ENCODE measurements around the gene PRPS1L1.

PRPS1L1 gene

GRCh38 chr7:18004372-18004771 lies 23.3 kb downstream of the PRPS1L1 start:
- Histone ChIP-seq H3K27me3 (ENCODE audit: control insufficient read depth, low read length) (no peaks in the 10 kb centered on the region), H3K4me2 (ENCODE audit: low read length) (no peak overlapping the region)
- TF ChIP-seq EZH2phosphoT487 (IDR thresholded peaks at IDR 0.05; ENCODE audit: borderline replicate concordance, low read length) (no peak), CTCF (IDR thresholded peaks at IDR 0.05; ENCODE audit: low read depth, low read length, poor library complexity, severe bottlenecking) (no peak)

DNA sequence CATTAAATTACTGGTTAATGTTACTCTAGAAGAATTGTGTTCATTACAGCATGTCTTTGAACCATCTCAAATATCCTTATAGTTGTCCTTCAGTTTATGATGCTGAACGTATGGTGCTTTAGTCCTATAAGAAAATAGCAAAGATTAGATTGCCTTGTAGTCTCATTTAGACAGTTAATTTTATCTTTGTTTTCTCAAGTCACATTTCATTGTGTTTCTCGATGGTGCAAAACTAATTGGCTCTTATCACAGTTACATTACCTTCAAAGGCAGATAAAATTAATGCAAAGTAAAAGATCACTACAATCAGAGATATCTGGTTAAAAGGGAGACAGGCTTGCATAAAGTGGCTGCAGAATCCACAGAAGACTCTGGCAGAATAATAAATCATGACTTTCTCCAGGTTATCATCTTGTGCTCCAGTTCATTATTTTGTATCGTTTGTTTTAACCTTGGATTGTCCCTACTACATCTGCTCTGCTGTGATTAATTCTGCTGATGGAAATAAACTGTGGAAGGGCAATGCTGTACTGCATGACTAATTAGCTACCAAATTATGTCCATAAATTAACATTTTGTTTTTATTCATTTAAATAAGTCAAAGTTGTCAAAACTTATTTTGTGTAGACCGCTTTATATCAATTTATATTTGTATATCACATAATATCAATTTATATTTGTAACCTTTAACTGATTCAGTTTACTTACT lies 24.2 kb downstream of the PRPS1L1 start:
- Histone ChIP-seq H3K27me3 (ENCODE audit: control insufficient read depth, low read length) (no peaks in the 10 kb centered on the region), H3K36me3 (ENCODE audit: control insufficient read depth, low read length) (no peaks in the 10 kb centered on the region), H3K4me1 (ENCODE audit: control insufficient read depth, low read length) (no peaks in the 10 kb centered on the region), H3K9me2 (replicated peaks; ENCODE audit: control insufficient read depth, low read length) (no peaks in the 10 kb centered on the region), H3K9me3 (ENCODE audit: control insufficient read depth, insufficient read depth, low read length) (no peaks in the 10 kb centered on the region), H3K27ac (ENCODE audit: low read depth, low read length) (no peak overlapping the region), H3K4me2 (ENCODE audit: low read length) (no peak overlapping the region), H4K20me1 (ENCODE audit: control insufficient read depth, insufficient read depth, low read depth, low read length) (no peaks in the 10 kb centered on the region), H3K79me2 (ENCODE audit: control insufficient read depth, low read length) (no peaks in the 10 kb centered on the region), H3F3A (ENCODE audit: control insufficient read depth, insufficient read depth) (no peaks in the 10 kb centered on the region), H3K4me3 (ENCODE audit: low read length) (no peak overlapping the region)
- TF ChIP-seq CTCF (IDR thresholded peaks at IDR 0.05; ENCODE audit: low read depth, low read length, poor library complexity, severe bottlenecking) (no peak), EZH2phosphoT487 (IDR thresholded peaks at IDR 0.05; ENCODE audit: borderline replicate concordance, low read length) (no peak)

More at GRCh38 chr7:18004372-18004771, 23.3 kb downstream of the PRPS1L1 start:
- H3F3A ChIP-seq (ENCODE audit: control insufficient read depth, insufficient read depth), result no peaks in the 10 kb centered on the region
- no peaks in the 10 kb centered on the region for H3K4me1 ChIP-seq (ENCODE audit: control insufficient read depth, low read length)
- no peaks in the 10 kb centered on the region for H3K79me2 ChIP-seq (ENCODE audit: control insufficient read depth, low read length)
- no peaks in the 10 kb centered on the region for H4K20me1 ChIP-seq (ENCODE audit: control insufficient read depth, insufficient read depth, low read depth, low read length)
- H3K9me2 ChIP-seq (replicated peaks; ENCODE audit: control insufficient read depth, low read length), result no peaks in the 10 kb centered on the region
- no peak overlapping the region for H3K4me3 ChIP-seq (ENCODE audit: low read length)
- no peaks in the 10 kb centered on the region for H3K36me3 ChIP-seq (ENCODE audit: control insufficient read depth, low read length)
- no peak overlapping the region for H3K27ac ChIP-seq (ENCODE audit: low read depth, low read length)
- no peaks in the 10 kb centered on the region for H3K9me3 ChIP-seq (ENCODE audit: control insufficient read depth, insufficient read depth, low read length)

DNA sequence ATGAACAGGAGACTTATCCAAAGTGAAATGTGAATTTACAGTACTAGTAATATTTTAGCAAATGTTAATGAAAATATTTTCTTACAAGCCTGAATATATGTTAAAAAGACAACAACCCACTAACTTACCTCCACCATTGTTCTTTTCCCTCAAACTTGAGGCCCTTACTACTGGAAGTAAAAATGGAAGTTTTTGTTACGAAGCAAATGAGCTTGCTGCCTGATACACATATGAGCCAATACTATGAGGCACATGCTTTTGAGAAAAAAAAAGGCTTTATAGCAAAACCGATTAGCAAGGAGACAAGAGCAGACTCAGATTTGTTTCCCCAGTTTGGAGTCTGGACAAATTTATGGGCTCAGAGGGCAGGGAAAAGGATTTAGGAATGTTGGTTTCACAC lies 29.0 kb downstream of the PRPS1L1 start:
- Histone ChIP-seq H3K9me2 (replicated peaks; ENCODE audit: control insufficient read depth, low read length) (no peaks in the 10 kb centered on the region), H3K4me2 (ENCODE audit: low read length) (no peak overlapping the region), H3K79me2 (ENCODE audit: control insufficient read depth, low read length) (no peaks in the 10 kb centered on the region), H3K9me3 (ENCODE audit: control insufficient read depth, insufficient read depth, low read length) (no peaks in the 10 kb centered on the region), H3K27me3 (ENCODE audit: control insufficient read depth, low read length) (peaks cover 4% of the 10 kb centered on the region; the same call in 1 of the 2 replicates), H3K4me3 (ENCODE audit: low read length) (no peak overlapping the region), H4K20me1 (ENCODE audit: control insufficient read depth, insufficient read depth, low read depth, low read length) (no peaks in the 10 kb centered on the region), H3K36me3 (ENCODE audit: control insufficient read depth, low read length) (no peaks in the 10 kb centered on the region), H3F3A (ENCODE audit: control insufficient read depth, insufficient read depth) (no peaks in the 10 kb centered on the region), H3K4me1 (ENCODE audit: control insufficient read depth, low read length) (no peaks in the 10 kb centered on the region), H3K27ac (ENCODE audit: low read depth, low read length) (no peak overlapping the region)
- no peak for TF ChIP-seq CTCF (IDR thresholded peaks at IDR 0.05; ENCODE audit: low read depth, low read length, poor library complexity, severe bottlenecking)
